ENCODE measurements around the gene DCAF15. TPM values are rescaled to one million over a fixed set of nuclear protein-coding genes. Genes with fewer than 3 reads are reported as not detected.

Gene DCAF15
- total RNA-seq, 1 donor from 2014 or later: 28.6 TPM

DNA sequence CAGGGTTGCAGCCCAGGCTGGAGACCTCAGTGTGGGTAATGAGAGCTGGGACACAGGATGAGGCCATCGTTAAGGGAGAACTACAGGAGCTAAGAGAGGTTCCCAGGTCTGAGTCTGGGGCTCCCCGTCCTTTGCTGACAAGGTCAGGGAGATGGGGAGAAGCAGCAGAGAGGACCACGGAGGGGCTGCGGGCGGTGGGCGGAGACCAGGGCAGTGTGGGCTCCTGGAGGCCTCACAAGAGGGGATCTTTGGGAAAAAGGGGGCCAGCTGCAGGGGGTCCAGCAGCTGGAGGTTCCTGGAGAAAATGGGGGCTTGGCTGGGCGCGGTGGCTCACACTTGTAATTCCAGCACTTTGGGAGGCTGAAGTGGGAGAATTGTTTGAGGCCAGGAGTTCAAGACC lies 37.8 kb downstream of the DCAF15 start:
- TF ChIP-seq, protein P1, sequence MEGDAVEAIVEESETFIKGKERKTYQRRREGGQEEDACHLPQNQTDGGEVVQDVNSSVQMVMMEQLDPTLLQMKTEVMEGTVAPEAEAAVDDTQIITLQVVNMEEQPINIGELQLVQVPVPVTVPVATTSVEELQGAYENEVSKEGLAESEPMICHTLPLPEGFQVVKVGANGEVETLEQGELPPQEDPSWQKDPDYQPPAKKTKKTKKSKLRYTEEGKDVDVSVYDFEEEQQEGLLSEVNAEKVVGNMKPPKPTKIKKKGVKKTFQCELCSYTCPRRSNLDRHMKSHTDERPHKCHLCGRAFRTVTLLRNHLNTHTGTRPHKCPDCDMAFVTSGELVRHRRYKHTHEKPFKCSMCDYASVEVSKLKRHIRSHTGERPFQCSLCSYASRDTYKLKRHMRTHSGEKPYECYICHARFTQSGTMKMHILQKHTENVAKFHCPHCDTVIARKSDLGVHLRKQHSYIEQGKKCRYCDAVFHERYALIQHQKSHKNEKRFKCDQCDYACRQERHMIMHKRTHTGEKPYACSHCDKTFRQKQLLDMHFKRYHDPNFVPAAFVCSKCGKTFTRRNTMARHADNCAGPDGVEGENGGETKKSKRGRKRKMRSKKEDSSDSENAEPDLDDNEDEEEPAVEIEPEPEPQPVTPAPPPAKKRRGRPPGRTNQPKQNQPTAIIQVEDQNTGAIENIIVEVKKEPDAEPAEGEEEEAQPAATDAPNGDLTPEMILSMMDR (IDR thresholded peaks at IDR 0.05): no peak
- TF ChIP-seq EZH2phosphoT487 (IDR thresholded peaks at IDR 0.05): no peak
- TF ChIP-seq EZH2 (IDR thresholded peaks at IDR 0.05): no peak
- H3K27me3 ChIP-seq: no peaks in the 10 kb centered on the region
- Mint-ChIP-seq H3K4me1 (peaks cover 27% of the 10 kb centered on the region), H3K36me3 (peaks cover 16% of the 10 kb centered on the region), H3K9me3 (no peaks in the 10 kb centered on the region), H3K27ac (peak overlapping the region; percentile 93), H3K4me3 (peak overlapping the region; percentile 73), H3K27me3 (ENCODE audit: insufficient read depth, low read depth) (peaks cover 4% of the 10 kb centered on the region)
- H4K20me1 ChIP-seq (ENCODE audit: low read depth): peaks cover 11% of the 10 kb centered on the region
- H3K4me3 ChIP-seq: no peak overlapping the region
- H3K9ac ChIP-seq: no peak overlapping the region
- no peaks in the 10 kb centered on the region for H3F3A ChIP-seq (ENCODE audit: low read depth)
- no peaks in the 10 kb centered on the region for H3K9me3 ChIP-seq (ENCODE audit: low read depth)
- peaks cover 8% of the 10 kb centered on the region for H3K4me1 ChIP-seq
- no peak overlapping the region for H3K27ac ChIP-seq
- no peak overlapping the region for H3K4me2 ChIP-seq
- DNase-seq (ENCODE audit: low spot score): no peak
- no peaks in the 10 kb centered on the region for H3K79me2 ChIP-seq (ENCODE audit: low read depth)
- H3K36me3 ChIP-seq: no peaks in the 10 kb centered on the region
- no peak overlapping the region for H2AFZ ChIP-seq (replicated peaks)

DNA sequence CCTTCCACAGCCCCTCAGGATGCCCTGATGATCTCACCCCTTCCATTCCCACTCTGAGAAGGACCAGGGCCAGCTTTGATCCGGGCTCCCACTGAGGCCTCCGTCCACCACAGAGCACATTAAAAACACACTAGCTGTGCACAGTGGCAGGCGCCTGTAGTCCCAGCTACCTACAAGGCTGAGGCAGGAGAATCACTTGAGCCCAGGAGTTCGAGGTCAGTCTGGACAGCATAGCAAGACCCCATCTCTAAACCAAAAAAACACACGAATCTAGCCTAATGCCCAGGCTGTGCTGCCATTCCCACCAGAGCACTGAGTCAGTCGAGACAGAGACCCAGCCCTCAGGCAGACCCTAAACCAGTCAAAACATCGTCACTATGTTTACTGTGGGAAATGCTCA lies 39.7 kb downstream of the DCAF15 start:
- Mint-ChIP-seq H3K4me3 (peak overlapping the region; percentile 30), H3K9me3 (no peaks in the 10 kb centered on the region), H3K27me3 (ENCODE audit: insufficient read depth, low read depth) (peaks cover 4% of the 10 kb centered on the region), H3K4me1 (peaks cover 19% of the 10 kb centered on the region), H3K36me3 (peaks cover 16% of the 10 kb centered on the region), H3K27ac (peak overlapping the region; percentile 33)
- H4K20me1 ChIP-seq (ENCODE audit: low read depth): peaks cover 4% of the 10 kb centered on the region
- no peaks in the 10 kb centered on the region for H3K36me3 ChIP-seq
- H3K27me3 ChIP-seq: no peaks in the 10 kb centered on the region
- H3K4me3 ChIP-seq: no peak overlapping the region
- H3K27ac ChIP-seq: no peak overlapping the region
- no peaks in the 10 kb centered on the region for H3F3A ChIP-seq (ENCODE audit: low read depth)
- TF ChIP-seq, protein P1 (IDR thresholded peaks at IDR 0.05): no peak
- TF ChIP-seq EZH2 (IDR thresholded peaks at IDR 0.05): no peak
- no peak for TF ChIP-seq EZH2phosphoT487 (IDR thresholded peaks at IDR 0.05)
- H2AFZ ChIP-seq (replicated peaks): no peak overlapping the region
- no peak overlapping the region for H3K9ac ChIP-seq
- no peak for DNase-seq (ENCODE audit: low spot score)
- no peak overlapping the region for H3K4me2 ChIP-seq
- H3K9me3 ChIP-seq (ENCODE audit: low read depth): no peaks in the 10 kb centered on the region
- H3K79me2 ChIP-seq (ENCODE audit: low read depth): no peaks in the 10 kb centered on the region
- no peaks in the 10 kb centered on the region for H3K4me1 ChIP-seq

DNA sequence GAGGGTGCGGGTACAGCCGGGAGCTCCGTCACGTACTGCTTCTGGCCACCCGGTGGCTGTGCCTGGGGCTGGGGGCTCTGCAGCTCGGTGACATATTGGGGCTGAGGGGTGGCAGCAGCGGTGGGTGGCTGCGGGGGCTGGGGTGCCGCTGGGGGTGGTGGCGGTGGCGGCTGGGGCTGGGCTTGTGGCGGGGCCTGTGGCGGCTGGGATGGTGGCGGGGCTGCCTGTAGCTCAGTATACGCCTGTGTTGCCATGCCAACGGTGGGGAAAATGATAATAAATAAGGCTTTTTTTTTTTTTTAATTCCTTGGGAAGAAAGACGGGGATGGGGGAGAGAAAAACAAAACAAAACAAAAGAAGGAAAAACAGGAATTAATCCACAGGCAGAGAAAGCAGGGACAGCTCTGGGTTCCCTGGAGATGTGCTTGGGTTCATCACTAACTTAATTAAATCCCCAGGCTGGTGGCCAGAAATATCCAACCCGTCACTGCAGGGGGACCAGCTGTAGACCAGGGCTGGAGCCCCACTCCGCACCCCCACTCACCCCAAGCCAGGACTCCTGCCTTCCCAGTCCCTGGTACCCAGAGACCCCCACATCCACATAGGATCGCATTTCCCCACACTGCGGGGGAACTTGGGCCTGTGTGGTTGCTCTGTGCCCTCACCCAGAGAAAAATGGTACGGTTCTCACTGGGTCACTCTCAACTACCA lies 41.4 kb downstream of the DCAF15 start:
- no peak overlapping the region for H3K9ac ChIP-seq
- H3K27ac Mint-ChIP-seq: no peak overlapping the region
- peaks cover 4% of the 10 kb centered on the region for H3K27me3 Mint-ChIP-seq (ENCODE audit: insufficient read depth, low read depth)
- peaks cover 17% of the 10 kb centered on the region for H3K4me1 Mint-ChIP-seq
- no peak overlapping the region for H3K27ac ChIP-seq
- H3F3A ChIP-seq (ENCODE audit: low read depth): no peaks in the 10 kb centered on the region
- peaks cover 19% of the 10 kb centered on the region for H3K36me3 Mint-ChIP-seq
- no peaks in the 10 kb centered on the region for H3K27me3 ChIP-seq
- DNase-seq (ENCODE audit: low spot score): no peak
- H3K4me1 ChIP-seq: no peaks in the 10 kb centered on the region
- no peak overlapping the region for H3K4me3 ChIP-seq
- H3K4me2 ChIP-seq: no peak overlapping the region
- H3K9me3 Mint-ChIP-seq: peaks cover 2% of the 10 kb centered on the region
- peaks cover 4% of the 10 kb centered on the region for H4K20me1 ChIP-seq (ENCODE audit: low read depth)
- H3K79me2 ChIP-seq (ENCODE audit: low read depth): peaks cover 6% of the 10 kb centered on the region
- no peaks in the 10 kb centered on the region for H3K36me3 ChIP-seq
- no peaks in the 10 kb centered on the region for H3K9me3 ChIP-seq (ENCODE audit: low read depth)
- TF ChIP-seq, protein P1 (IDR thresholded peaks at IDR 0.05): no peak
- TF ChIP-seq EZH2phosphoT487 (IDR thresholded peaks at IDR 0.05) (no peak), EZH2 (IDR thresholded peaks at IDR 0.05) (no peak)
- H2AFZ ChIP-seq (replicated peaks): no peak overlapping the region
- H3K4me3 Mint-ChIP-seq: no peak overlapping the region
